ENCODE results near the gene ERP44. TPM values are rescaled to one million over a fixed set of nuclear protein-coding genes. Genes with fewer than 3 reads are reported as not detected.

Gene ERP44
- polyA plus RNA-seq, 1 of the 3 experiments (the other 2 are of a cell fraction), result 10.0 TPM

- no peaks in the 10 kb centered on the region for H3K9me2 ChIP-seq
- no peaks in the 10 kb centered on the region for H3K4me1 ChIP-seq (ENCODE audit: control insufficient read depth in 1 of 2, insufficient read depth in 2 of 2, low read depth in 1 of 2, low read length in 1 of 2)
- no peak for TF ChIP-seq GABPA (IDR thresholded peaks at IDR 0.05; ENCODE audit: low read depth)
- TF ChIP-seq FOXM1 (IDR thresholded peaks at IDR 0.05; ENCODE audit: low read depth), result no peak
- TF ChIP-seq CHD2 (IDR thresholded peaks at IDR 0.05; ENCODE audit: low read length, partially characterized antibody), result no peak
- no peak for TF ChIP-seq RFX5 (IDR thresholded peaks at IDR 0.05; ENCODE audit: low read length)
- TF ChIP-seq FOSL2 (IDR thresholded peaks at IDR 0.05; ENCODE audit: borderline replicate concordance, low read depth), result no peak
- no peak for TF ChIP-seq PBX3 (IDR thresholded peaks at IDR 0.05)
- TF ChIP-seq TAF1 (IDR thresholded peaks at IDR 0.05; ENCODE audit: borderline replicate concordance, low read depth, low read length), result no peak
- no peak for TF ChIP-seq EZH2phosphoT487 (IDR thresholded peaks at IDR 0.05; ENCODE audit: borderline replicate concordance, low read depth)
- no peak for TF ChIP-seq TCF12 (IDR thresholded peaks at IDR 0.05)
- ChIA-PET CTCF (interaction anchor here (2.1 kb wide), 1 partner anchor 831 kb away, joined by 5 read pairs; no protein-coding TSS in a partner anchor), POLR2A (no interaction called here)
- no peaks in the 10 kb centered on the region for H4K20me1 ChIP-seq (ENCODE audit: insufficient read depth)
- H3K27me3 ChIP-seq (ENCODE audit: insufficient read depth), result no peaks in the 10 kb centered on the region
- H2AFZ ChIP-seq (ENCODE audit: low read depth), result no peak overlapping the region
- H3K79me2 ChIP-seq (ENCODE audit: insufficient read depth), result 0 out of 2 replicates have a peak, but pooled peaks cover 4% of the 10 kb centered on the region
- H3K27ac ChIP-seq (ENCODE audit: low read depth in 2 of 2, low read length in 1 of 2), result no peak overlapping the region
- peaks cover 52 to 60% of the 10 kb centered on the region in 2 experiments for H3K36me3 ChIP-seq (replicated peaks in 1 of 2; ENCODE audit: control insufficient read depth in 1 of 2, insufficient read depth in 2 of 2, low read length in 1 of 2)
- peaks cover 10% of the 10 kb centered on the region for H3K9me3 ChIP-seq
- H3K4me2 ChIP-seq, result no peak overlapping the region
- H3F3A ChIP-seq (replicated peaks; ENCODE audit: insufficient read depth), result no peaks in the 10 kb centered on the region
- H3K4me3 ChIP-seq (ENCODE audit: low read depth in 2 of 2, low read length in 1 of 2), result no peak overlapping the region
- H3K9ac ChIP-seq, result no peak overlapping the region
- no peak for DNase-seq
Observed at GRCh38 chr9:100014846-100015245, 84.0 kb downstream of the ERP44 start.

- H3K9me2 ChIP-seq, result no peaks in the 10 kb centered on the region
- no peak for DNase-seq
- H3K79me2 ChIP-seq (ENCODE audit: insufficient read depth), result 0 out of 2 replicates have a peak, but pooled peaks cover 7% of the 10 kb centered on the region
- no peaks in the 10 kb centered on the region for H3K27me3 ChIP-seq (ENCODE audit: insufficient read depth)
- no peak for TF ChIP-seq MXI1 (IDR thresholded peaks at IDR 0.05; ENCODE audit: low read depth, low read length)
- TF ChIP-seq JUND (IDR thresholded peaks at IDR 0.05), result no peak
- no peak for TF ChIP-seq USF2 (IDR thresholded peaks at IDR 0.05; ENCODE audit: borderline replicate concordance, low read depth, low read length)
- no peak for TF ChIP-seq FOSL2 (IDR thresholded peaks at IDR 0.05; ENCODE audit: borderline replicate concordance, low read depth)
- no peak for TF ChIP-seq GABPA (IDR thresholded peaks at IDR 0.05; ENCODE audit: low read depth)
- 96% methylated on average over 2 of the region's 2 CpGs for WGBS (ENCODE audit: low lambda C conversion rate)
- H3K27ac ChIP-seq (ENCODE audit: low read depth in 2 of 2, low read length in 1 of 2), result no peak overlapping the region
- H2AFZ ChIP-seq (ENCODE audit: low read depth), result no peak overlapping the region
- H4K20me1 ChIP-seq (ENCODE audit: insufficient read depth), result no peaks in the 10 kb centered on the region
- no peak overlapping the region for H3K9ac ChIP-seq
- POLR2A ChIA-PET, result no interaction called here
- H3K4me2 ChIP-seq, result no peak overlapping the region
- no peak overlapping the region for H3K4me3 ChIP-seq (ENCODE audit: low read depth in 2 of 2, low read length in 1 of 2)
- no peaks in the 10 kb centered on the region for H3K4me1 ChIP-seq (ENCODE audit: control insufficient read depth in 1 of 2, insufficient read depth in 2 of 2, low read depth in 1 of 2, low read length in 1 of 2)
- CTCF ChIA-PET, result interaction anchor here (0.6 to 2.3 kb wide), 5 partner anchors 14 to 829 kb away, joined by 3 to 7 read pairs (median 3); no protein-coding TSS in a partner anchor
- no peaks in the 10 kb centered on the region for H3F3A ChIP-seq (replicated peaks; ENCODE audit: insufficient read depth)
- peaks cover 10% of the 10 kb centered on the region for H3K9me3 ChIP-seq
- H3K36me3 ChIP-seq (replicated peaks in 1 of 2; ENCODE audit: control insufficient read depth in 1 of 2, insufficient read depth in 2 of 2, low read length in 1 of 2), result peaks cover 47 to 52% of the 10 kb centered on the region in 2 experiments
Observed at GRCh38 chr9:100013573-100013972, 85.2 kb downstream of the ERP44 start.

Measured in SK-N-SH (cell line).